ENCODE results near the gene TEC. TPM values are rescaled to one million over a fixed set of nuclear protein-coding genes. Genes with fewer than 3 reads are reported as not detected.

The TEC gene
- total RNA-seq, 1 donor from 2014 or later: 7.7 TPM

DNA sequence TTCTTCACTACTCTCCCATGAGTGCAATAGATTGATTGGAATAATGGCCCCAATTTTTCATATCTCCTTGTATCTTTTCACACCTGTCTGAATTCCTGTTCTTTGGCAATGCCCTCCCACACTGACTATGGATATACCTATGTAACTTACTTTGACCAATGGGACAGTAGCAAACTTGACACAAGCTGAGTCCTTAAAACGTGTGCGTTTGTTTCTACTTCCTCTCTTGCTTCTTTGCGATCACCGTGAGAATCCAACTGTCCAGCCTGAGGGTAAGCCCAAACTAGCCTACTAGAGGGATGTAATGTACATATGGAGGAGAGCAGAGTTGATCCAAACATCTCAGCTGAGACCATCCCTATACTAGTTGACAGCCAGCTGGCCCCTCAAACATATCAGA lies 19.3 kb downstream of the TEC start:
- intact Hi-C loops (cut with DNase I): no loop called here
- Histone ChIP-seq H3K27me3 (no peaks in the 10 kb centered on the region), H3K4me1 (peaks cover 3% of the 10 kb centered on the region), H3K9me3 (no peaks in the 10 kb centered on the region), H3K36me3 (no peaks in the 10 kb centered on the region), H3K4me3 (no peak overlapping the region), H3K27ac (no peak overlapping the region)
- no peak for ATAC-seq
- TF ChIP-seq, protein P1, sequence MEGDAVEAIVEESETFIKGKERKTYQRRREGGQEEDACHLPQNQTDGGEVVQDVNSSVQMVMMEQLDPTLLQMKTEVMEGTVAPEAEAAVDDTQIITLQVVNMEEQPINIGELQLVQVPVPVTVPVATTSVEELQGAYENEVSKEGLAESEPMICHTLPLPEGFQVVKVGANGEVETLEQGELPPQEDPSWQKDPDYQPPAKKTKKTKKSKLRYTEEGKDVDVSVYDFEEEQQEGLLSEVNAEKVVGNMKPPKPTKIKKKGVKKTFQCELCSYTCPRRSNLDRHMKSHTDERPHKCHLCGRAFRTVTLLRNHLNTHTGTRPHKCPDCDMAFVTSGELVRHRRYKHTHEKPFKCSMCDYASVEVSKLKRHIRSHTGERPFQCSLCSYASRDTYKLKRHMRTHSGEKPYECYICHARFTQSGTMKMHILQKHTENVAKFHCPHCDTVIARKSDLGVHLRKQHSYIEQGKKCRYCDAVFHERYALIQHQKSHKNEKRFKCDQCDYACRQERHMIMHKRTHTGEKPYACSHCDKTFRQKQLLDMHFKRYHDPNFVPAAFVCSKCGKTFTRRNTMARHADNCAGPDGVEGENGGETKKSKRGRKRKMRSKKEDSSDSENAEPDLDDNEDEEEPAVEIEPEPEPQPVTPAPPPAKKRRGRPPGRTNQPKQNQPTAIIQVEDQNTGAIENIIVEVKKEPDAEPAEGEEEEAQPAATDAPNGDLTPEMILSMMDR (IDR thresholded peaks at IDR 0.05): no peak
- DNase-seq: no peak

DNA sequence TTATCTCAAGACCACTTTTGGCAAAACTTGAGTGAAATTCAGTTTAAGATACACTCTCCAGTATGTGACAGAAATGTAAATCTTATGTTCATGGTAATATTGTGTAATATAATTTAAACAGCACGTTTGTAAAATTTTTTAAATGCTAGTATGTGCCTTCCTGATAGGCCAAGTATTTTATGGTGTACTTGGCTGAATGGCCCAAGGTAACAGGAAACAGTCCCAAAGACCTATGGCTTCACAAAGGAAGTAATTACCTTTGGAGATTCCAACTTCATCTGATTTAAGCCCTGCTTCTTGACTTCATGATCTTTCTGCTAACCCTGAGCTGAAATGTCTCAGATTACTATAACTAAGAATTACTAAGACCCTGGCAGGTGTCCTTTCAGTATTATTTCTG lies 20.3 kb downstream of the TEC start:
- TF ChIP-seq, protein P1 (IDR thresholded peaks at IDR 0.05): no peak
- ATAC-seq (no peak), DNase-seq (no peak)
- Histone ChIP-seq H3K4me1 (peaks cover 3% of the 10 kb centered on the region), H3K9me3 (no peaks in the 10 kb centered on the region), H3K4me3 (no peak overlapping the region), H3K27me3 (no peaks in the 10 kb centered on the region), H3K36me3 (no peaks in the 10 kb centered on the region), H3K27ac (no peak overlapping the region)
- intact Hi-C loops (cut with DNase I): no loop called here

DNA sequence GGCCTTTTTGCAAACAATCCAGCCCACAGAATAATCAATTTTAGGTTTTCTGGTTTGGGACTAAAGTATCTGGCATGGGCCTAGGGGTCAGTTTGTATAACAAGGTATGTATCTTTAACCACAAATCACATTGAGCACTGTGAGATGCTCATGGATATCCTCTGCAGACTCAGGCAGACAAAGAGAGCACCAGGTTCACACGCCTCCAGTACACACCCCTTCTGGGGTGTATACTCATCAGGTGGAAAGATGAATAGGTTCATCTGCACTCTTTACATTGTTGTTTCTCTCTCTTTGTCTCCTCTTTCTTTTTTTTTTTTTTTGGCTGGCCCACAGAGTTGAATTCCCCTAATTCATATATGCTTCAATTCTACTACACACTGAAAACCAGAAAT lies 21.1 kb downstream of the TEC start:
- Histone ChIP-seq H3K27ac (no peak overlapping the region), H3K27me3 (no peaks in the 10 kb centered on the region), H3K9me3 (no peaks in the 10 kb centered on the region), H3K4me3 (no peak overlapping the region), H3K36me3 (no peaks in the 10 kb centered on the region), H3K4me1 (peaks cover 3% of the 10 kb centered on the region)
- TF ChIP-seq, protein P1 (IDR thresholded peaks at IDR 0.05): no peak
- ATAC-seq (no peak), DNase-seq (no peak)
- intact Hi-C loops (cut with DNase I): no loop called here

- Histone ChIP-seq H3K27me3 (no peaks in the 10 kb centered on the region), H3K36me3 (no peaks in the 10 kb centered on the region), H3K4me1 (peaks cover 3% of the 10 kb centered on the region), H3K27ac (no peak overlapping the region), H3K4me3 (no peak overlapping the region), H3K9me3 (no peaks in the 10 kb centered on the region)
- ATAC-seq: no peak
- TF ChIP-seq, protein P1 (IDR thresholded peaks at IDR 0.05): no peak
- DNase-seq: no peak
- intact Hi-C loops (cut with DNase I): no loop called here
Observed at GRCh38 chr4:48247878-48248558, 21.6 kb downstream of the TEC start.

- intact Hi-C loops (cut with DNase I): no loop called here
- no peaks in the 10 kb centered on the region for H3K9me3 ChIP-seq
- no peak overlapping the region for H3K4me3 ChIP-seq
- H3K27ac ChIP-seq: no peak overlapping the region
- H3K36me3 ChIP-seq: no peaks in the 10 kb centered on the region
- TF ChIP-seq, protein P1 (IDR thresholded peaks at IDR 0.05): no peak
- H3K4me1 ChIP-seq: peaks cover 3% of the 10 kb centered on the region
- H3K27me3 ChIP-seq: no peaks in the 10 kb centered on the region
- no peak for DNase-seq
- ATAC-seq: no peak
Observed at GRCh38 chr4:48247142-48247877, 22.3 kb downstream of the TEC start.

All from upper lobe of right lung (tissue), 1 donor.